NB4 (cell line): ENCODE results near the gene UGGT1.

ENCODE experiments used
- DNase-seq: peaks from one replicate; pipeline ENCODE4 v3.0.0; 2010; ENCODE audit warnings: low read depth
- H3K4me3 ChIP-seq: one replicate; pipeline ENCODE4 v1.5.1; 2011; ENCODE audit warnings: mild to moderate bottlenecking, low read depth, low read length, moderate library complexity
- MYC ChIP-seq: IDR thresholded peaks from 2 replicates; pipeline ENCODE4 v1.6.1; 2011; ENCODE audit warnings: low read depth, low read length
- POLR2A ChIP-seq: IDR thresholded peaks from 2 replicates; pipeline ENCODE4 v1.6.1; 2011; ENCODE audit warnings: mild to moderate bottlenecking; ENCODE audit not compliant: insufficient read length; ENCODE audit errors: extremely low read depth
- TF ChIP-seq, protein P1 (sequence below): IDR thresholded peaks from one replicate; pipeline ENCODE4 v1.5.1; 2012; ENCODE audit warnings: low read depth, low read length
- TF ChIP-seq, protein P2 (sequence below): IDR thresholded peaks from 2 replicates; pipeline ENCODE4 v1.6.1; 2011; ENCODE audit warnings: low read depth, low read length

Gene UGGT1

DNA sequence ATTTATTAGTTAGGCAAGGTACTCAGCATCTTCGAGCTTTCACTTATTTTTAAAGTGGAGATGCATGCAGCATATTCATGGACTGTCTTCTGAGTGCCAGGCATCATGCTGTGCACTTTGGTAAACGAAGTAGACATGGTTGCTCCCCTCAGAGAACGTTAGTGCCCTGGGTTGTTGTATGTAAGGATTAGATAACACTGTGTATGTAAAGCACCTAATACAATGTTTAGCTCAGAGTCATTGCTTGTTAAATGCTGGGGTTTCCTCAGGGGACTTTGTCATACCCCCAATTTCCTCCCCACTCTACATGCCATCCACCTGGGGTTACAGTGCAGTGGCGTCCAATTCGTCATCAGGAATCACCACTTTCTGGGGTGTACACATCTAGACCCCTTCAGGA is 2.8 kb downstream of the UGGT1 start:
- peak overlapping the region; percentile 82 for H3K4me3 ChIP-seq
- TF ChIP-seq, protein P1, sequence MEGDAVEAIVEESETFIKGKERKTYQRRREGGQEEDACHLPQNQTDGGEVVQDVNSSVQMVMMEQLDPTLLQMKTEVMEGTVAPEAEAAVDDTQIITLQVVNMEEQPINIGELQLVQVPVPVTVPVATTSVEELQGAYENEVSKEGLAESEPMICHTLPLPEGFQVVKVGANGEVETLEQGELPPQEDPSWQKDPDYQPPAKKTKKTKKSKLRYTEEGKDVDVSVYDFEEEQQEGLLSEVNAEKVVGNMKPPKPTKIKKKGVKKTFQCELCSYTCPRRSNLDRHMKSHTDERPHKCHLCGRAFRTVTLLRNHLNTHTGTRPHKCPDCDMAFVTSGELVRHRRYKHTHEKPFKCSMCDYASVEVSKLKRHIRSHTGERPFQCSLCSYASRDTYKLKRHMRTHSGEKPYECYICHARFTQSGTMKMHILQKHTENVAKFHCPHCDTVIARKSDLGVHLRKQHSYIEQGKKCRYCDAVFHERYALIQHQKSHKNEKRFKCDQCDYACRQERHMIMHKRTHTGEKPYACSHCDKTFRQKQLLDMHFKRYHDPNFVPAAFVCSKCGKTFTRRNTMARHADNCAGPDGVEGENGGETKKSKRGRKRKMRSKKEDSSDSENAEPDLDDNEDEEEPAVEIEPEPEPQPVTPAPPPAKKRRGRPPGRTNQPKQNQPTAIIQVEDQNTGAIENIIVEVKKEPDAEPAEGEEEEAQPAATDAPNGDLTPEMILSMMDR: no peak
- TF ChIP-seq POLR2A (no peak), MYC (no peak)
- TF ChIP-seq, protein P2, sequence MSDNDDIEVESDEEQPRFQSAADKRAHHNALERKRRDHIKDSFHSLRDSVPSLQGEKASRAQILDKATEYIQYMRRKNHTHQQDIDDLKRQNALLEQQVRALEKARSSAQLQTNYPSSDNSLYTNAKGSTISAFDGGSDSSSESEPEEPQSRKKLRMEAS: no peak
- no peak for DNase-seq

DNA sequence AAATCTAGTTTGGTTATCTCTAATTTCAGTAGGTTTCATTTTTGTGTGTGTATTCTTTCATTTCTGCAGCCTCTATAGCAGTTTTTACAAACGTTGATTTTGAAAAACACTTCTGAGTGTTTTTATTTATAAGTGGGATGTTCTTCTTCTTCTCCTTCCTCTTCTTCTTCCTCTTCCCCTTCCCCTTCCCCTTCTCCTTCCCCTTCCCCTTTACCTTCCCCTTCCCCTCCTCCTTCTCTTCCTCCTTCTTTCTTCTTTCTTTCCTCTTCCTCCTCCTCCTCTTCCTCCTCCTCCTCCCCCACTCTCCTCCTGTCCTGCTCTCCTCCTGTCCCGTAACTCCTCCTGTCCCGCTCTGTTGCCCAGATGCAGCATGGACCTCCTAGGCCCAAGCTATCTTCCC is 4.2 kb downstream of the UGGT1 start:
- TF ChIP-seq, protein P1: no peak
- TF ChIP-seq MYC (no peak), POLR2A (no peak)
- TF ChIP-seq, protein P2: no peak
- H3K4me3 ChIP-seq: no peak overlapping the region
- DNase-seq: no peak

DNA sequence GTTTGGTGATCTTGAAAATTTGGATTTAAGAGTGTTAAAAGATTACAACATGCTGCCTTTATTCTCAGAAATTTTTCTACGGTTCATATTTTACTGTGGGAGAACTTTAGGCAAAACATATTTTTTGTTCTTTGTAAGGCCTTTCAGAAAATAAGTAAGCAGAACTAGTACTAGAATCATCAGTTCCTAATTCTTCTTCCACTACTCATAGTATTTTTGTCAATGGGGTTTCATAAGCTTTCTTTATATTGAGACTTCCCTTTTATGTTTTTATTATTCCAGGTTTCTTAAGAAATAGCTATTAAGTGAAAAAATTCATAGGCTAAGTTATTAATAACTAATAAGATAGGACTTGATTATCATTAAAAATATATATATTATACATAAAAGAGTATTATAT is 12.4 kb downstream of the UGGT1 start:
- no peak for DNase-seq
- TF ChIP-seq, protein P1: no peak
- TF ChIP-seq MYC (no peak), POLR2A (no peak)
- TF ChIP-seq, protein P2: no peak

DNA sequence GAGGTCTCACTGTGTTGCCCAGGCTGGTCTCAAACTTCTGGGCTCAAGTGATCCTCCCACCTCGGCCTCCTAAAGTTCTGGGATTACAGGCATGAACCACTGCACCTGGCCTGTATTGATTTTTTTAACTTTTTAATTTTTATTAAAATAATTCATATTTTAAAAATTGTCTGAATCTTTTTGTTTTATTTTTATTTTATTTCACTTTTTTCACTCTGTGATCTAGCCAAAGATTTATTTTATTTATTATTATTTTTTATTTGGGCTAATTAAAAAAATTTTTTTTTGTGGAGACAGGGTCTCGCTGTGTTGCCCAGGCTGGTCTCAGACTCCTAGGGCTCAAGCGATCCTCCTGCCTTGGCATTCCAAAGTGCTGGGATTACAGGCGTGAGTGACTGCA is 14.1 kb downstream of the UGGT1 start:
- TF ChIP-seq, protein P2: no peak
- TF ChIP-seq, protein P1: no peak
- no peak for TF ChIP-seq MYC
- TF ChIP-seq POLR2A: no peak
- no peak for DNase-seq
- no peak overlapping the region for H3K4me3 ChIP-seq

More for the DNA sequence above, 12.4 kb downstream of the UGGT1 start:
- H3K4me3 ChIP-seq: no peak overlapping the region

DNA sequence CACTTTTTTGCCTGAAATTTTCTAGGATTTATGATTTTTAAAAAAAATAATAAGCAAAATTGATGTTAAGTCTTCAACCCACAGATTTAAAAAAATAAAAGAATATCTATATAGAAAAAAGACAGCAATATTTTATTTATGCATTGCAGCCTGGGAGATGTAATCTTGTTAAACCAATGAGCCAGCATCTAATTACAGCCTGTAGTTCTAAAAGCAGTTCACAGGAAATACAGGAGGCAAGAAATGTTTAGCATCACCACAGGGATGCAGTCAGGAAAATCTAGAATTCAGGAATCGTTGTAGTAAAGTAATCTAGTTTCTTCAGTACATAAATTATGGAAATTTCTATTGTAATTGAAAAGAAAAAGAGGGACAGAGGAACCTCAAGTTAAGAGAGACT is 17.2 kb downstream of the UGGT1 start:
- TF ChIP-seq, protein P1: no peak
- no peak for TF ChIP-seq MYC
- TF ChIP-seq, protein P2: no peak
- no peak for TF ChIP-seq POLR2A
- H3K4me3 ChIP-seq: no peak overlapping the region
- DNase-seq: no peak

DNA sequence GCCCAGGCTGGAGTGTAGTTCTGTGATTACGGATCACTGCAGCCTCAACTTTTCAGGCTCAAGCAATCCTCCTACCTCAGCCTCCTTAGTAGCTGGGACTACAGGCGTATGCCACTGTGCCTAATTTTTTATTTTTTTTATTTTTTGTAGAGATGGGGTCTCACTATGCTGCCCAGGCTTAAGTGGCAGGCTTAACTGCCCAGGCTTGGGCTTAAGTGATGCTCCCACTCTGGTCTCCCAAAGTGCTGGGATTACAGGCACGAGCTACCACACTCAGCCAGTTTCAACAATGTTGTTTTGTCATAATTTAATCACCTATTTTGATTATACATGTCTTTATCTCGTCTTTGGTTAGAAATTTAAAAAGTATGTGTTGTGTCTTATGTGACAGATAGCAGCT is 18.2 kb downstream of the UGGT1 start:
- no peak overlapping the region for H3K4me3 ChIP-seq
- no peak for TF ChIP-seq MYC
- TF ChIP-seq, protein P1: no peak
- TF ChIP-seq, protein P2: no peak
- TF ChIP-seq POLR2A: no peak
- no peak for DNase-seq
